PC-9 (cell line): ENCODE measurements around the gene TBC1D9B.

Experiments used
- CTCF ChIP-seq: fragments of 200-600 bp; sonication (generic); conservative IDR thresholded peaks from 2 replicates; pipeline ENCODE4 v1.6.1; 2017; ENCODE audit warnings: mixed run types, antibody characterized with exemption, mild to moderate bottlenecking, moderate library complexity
- EZH2 ChIP-seq: fragments of 200-600 bp; sonication (generic); IDR thresholded peaks from 2 replicates; pipeline ENCODE4 v1.8.0; 2017; ENCODE audit warnings: antibody characterized with exemption, low read depth

DNA sequence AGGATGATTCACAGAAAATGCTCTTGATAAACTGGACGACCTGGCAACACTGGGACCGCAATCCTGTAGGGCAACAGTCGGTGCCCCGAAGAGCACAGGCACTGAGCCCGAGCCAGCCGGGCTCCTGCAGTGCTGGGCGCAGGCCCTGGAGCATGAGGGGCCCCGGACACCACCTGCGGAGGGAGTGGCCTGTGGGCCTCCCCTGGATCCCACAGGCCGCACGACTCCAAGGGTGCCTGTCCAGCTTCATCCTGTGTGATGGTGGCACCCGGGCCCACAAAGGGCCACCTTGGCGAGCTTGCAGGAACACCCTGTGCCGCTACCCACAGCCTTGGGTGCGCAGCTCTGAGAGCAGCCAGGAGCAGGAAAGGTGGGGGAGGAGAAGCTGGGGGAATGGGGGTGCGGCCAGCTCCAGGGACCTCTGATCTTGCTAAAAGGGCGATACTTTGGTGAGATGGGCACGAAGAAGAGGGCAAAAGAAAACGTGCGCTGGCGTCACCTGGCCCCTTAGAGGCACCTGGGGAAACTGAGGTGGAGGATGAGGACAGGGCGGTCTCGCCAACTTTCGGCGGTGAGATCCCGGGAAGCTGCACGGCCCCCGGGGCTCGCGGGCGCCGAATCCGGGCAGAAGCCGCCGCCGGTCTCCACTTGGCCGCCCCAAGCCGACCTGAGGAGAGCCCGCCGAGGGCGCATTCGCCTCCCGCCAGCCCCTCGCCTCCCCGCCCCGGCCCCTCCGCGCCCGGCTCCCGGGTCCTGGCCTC is 722 bp downstream of the TBC1D9B start:
- TF ChIP-seq CTCF: no peak
- TF ChIP-seq EZH2: no peak
